GM19397 (cell line): ENCODE results near the gene FXYD7.
A peak's percentile ranks its signal among the peaks of the same experiment; 100 is the strongest.
"Not testable (repeated sequence)": the region's sequence is repeated elsewhere in the genome, so short reads cannot be mapped to it uniquely, and the experiment has no call there.

Experiments used
- ATAC-seq: cut with Tn5 transposase; IDR thresholded peaks from one replicate; pipeline ENCODE4 v1.9.1; 2021; ENCODE audit warnings: mild to moderate bottlenecking, moderate library complexity; ENCODE audit not compliant: unreplicated experiment

FXYD7 gene

DNA sequence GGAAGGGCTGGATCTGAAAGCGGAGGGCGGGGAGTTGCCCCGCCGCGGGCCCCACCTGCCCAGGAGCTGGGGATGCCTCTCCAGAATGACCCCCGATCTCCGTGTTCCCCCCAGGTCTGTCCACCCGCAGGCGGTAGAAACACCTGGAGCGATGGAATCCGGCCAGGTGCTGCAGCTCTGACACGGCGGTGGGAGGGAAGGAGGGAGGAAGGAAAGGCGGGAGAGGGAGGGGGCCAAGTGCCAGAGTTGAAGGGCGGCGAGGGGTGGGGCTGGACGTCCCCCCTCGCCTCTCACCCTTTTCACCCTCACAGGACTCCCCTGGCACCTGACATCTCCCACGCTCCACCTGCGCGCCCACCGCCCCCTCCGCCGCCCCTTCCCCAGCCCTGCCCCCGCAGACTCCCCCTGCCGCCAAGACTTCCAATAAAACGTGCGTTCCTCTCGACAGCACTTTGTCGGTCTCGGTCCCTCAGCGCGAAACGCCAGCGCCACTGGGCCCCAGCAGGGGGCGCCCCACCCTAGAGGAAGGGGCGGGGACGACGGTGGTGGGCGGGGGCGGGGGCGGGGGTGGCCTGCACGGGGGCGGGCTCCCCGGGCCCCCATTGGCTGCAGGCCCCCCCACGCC lies 337 bp upstream of the FXYD7 start:
- no peak for ATAC-seq

DNA sequence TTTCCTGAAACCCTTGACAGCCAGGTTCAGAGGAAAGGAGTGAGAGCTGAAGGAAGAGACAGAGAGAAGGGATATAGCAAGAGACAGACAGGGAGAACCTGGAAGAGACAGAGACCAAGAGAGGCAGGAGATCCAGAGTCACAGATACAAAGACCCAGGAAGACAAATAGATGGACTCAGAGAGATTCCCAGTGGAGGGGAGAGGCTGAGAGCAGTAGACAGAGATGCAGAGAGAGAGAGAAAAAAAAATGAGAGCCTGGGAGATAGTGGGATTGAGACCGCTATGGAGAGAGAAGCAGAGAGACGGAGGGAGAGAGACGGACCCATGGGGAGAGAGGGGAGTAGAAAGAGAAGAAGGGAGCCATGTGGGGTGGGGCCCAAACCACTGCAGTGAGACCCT lies 763 bp downstream of the FXYD7 start:
- ATAC-seq = no peak

DNA sequence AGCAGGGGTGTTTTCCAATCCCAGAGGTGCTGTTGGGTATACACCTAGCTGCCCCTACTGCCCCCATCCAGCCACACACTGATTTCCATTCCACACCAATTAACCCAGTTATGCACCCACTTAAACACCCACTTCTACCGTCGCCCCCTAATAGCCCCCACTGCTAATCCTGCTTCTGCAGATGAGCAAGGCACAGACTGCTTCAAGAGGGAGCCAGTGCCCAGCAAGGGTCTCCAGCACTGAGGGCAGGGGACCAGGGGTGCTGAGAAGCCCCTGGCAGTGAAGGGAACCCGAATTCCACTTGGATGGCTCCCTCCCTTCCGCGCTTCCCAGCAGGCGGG lies 1.2 kb downstream of the FXYD7 start:
- ATAC-seq = no peak

DNA sequence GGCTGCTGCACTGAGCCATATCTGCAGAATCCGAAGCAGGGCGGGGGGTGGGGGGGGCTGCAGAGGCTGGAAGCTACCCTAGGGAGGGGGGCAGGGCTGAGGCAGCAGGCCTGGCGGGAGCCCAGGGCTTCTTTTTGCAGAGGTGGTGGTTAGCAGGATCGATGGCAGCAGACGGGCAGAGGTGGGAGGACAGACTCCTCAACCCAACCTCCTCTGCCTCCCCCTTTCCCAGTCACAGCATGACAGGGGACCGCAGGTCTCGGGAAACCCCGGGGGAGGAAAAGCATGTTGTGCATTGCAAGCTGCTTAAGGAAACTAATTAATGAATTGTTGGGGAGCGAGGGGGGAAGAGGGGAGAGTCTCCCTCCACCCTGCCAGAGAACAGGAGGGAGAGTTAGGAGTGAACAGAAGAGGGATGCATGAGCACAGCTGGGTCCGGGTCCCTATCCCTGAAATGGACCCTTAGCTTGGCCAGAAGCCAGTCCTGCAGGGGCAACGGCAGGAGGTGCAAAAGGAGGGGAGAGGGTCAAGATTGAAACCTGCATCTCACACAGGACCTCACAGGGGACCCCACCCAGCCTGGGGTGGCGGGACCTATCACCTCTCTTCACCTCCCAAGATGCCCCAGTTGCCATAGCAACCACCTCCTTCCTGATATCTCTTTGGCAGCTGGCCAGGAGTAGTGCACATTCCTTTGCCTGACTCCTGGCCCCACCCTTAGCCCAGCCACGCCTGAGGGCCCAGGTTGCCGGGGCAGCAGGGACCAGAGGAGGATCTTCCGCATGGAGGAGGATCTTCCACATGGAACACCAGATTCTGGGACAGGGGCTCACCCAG lies 1.8 kb downstream of the FXYD7 start:
- no peak for ATAC-seq

DNA sequence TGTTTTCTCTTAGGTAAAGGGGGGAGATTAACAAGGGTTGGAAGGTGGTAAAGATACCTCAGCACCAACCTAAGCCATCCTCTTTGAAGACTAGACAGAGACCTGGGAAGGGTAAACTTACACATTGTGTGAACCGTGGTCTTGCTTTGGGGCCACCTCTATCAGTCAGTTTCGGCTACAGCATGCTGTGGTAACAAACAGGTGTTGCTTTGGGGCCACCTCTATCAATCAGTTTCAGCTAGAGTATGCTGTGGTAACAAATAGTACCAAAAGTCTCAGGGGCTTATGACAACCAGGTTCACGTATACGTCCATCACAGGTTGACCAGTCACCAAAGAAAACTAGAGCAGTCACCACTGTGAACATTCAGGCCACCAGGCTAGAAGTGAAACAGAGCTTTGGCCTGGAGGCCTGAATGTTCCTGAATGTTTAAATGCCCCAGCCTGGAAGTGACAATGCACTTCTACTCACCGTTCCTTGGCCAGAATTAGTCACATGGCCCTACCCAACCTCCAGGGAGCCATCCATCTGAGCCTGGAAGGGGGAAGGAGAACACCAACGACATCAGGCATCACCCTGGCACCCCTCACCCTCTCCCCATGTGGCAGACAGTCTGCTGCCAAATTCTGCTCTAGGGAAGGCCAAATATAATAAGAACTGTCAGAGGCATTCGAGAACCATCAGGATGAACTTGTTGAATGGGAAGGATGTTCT lies 3.8 kb downstream of the FXYD7 start:
- ATAC-seq = no peak

DNA sequence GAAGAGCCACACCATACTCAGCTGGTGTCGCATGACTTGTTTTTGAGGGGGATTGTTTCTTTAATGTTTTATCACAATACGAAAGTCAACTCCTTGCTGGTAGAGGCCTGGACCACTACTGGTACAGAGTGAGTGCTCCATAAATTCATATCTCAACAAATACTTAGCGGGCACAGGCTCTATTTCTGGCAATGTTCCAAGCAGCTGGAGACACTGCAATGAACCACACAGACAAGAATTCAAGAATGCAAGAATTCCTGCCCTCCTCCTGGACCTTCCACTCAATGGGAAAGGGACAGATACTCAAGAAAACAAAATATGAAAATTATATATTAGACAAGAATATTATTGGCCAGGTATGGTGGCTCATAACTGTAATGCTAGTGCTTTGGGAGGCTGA lies 6.4 kb downstream of the FXYD7 start:
- ATAC-seq = no peak

DNA sequence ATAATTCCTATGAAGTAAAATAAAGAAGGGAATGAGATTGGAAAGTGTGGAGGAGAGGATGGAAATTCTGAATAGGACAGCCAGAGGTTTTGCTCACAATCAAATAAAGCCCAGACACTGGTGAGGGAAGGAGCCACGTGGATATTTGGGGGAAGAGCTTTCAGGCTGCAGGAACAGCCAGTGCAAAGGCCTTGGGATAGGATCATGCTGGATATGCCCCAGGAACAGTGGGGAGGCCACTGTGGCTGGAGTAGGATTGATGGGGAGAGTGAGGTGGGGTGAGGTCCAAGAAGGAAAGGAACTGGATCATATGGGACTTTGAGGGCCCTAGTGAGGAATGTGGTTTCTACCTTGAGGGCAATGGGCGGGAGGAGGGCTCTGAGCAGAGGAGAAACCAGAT lies 7.4 kb downstream of the FXYD7 start:
- no peak for ATAC-seq

DNA sequence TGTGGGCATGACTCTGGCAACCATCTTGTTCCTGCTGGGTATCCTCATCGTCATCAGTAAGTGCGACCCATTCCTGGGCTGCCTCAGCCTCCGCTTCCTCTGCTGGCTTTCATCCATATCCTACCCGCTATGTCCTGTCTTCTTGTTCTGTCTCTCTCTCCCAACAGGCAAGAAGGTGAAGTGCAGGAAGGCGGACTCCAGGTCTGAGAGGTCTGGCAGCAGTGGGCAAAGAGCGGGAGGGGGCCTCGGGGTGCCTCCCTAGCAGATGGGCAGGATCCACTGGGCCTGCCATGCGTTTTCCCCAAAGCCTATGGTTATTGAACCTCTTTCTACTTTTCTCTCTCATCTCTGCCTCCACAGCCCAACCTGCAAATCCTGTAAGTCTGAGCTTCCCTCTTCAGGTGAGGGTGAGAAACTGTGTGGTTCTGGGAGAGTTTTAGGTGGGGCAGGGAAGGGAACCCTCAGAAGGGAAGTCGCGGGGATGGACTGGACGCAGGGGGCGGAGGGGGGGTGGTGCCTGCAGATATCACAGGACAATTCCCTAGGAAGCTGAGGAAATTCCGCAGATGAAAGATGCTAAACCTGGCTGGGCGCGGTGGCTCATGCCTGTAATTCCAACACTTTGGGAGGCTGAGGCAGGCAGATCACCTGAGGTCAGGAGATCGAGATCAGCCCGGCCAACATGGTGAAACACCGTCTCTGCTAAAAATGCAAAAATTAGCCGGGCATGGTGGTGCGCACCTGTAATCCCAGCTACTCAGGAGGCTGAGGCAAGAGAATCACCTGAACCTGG lies 8.4 kb downstream of the FXYD7 start:
- ATAC-seq = no peak

DNA sequence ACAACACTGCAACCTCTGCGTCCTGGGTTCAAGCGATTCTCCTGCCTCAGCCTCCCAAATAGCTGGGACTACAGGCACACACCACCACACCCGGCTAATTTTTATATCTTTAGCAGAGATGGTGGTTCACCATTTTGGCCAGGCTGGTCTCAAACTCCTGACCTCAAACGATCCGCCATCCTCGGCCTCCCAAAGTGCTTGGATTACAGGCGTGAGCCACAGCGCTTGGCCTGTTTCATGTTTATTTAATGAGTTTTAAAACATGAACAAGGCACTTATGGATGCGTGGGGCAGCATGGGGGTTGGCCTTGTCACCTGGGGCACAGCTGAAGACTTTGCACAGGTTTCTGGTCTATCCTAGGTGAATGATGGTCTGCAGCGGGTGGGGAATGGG lies 10.1 kb downstream of the FXYD7 start:
- not testable (repeated sequence) for ATAC-seq

DNA sequence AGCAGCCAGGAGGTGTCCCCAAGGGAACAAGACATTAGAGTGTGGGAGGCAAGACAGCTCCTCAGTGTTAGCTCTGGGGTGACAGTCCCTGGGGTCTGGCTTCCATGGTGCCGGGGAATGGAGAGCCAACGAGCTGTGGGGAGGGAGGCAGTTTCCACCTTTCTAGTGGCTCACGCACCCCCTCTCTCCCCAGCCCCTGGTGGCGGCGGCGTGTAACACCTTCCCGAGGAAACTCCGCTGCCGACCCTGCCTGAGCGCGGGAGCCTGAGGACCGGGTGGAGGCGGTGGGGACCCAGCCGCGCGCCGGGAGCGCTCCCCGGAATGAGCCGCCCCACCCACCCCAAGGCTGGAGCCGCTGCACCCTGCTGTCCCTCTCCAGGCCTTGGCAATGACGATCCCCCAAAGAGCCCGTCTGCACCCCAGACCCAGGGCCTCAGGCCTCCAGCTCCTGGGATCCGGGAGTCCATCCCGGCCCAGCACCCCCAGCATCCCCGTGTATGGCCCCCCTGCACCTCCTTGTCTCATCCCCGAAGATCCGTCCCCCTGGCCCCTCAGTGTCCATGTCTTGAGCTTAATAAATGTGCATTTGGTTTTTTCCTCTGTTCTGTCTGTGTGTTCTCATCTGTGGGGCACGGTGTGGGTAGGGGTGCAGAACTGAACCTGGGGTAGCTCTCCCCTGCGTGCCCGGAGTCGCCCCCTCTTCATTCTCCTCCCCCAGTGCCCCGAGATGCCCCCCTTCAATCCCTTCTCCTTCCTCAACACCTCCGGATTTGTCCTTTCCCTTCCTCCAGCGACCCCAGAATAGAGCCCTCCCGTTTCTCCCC lies 10.9 kb downstream of the FXYD7 start:
- no peak for ATAC-seq

DNA sequence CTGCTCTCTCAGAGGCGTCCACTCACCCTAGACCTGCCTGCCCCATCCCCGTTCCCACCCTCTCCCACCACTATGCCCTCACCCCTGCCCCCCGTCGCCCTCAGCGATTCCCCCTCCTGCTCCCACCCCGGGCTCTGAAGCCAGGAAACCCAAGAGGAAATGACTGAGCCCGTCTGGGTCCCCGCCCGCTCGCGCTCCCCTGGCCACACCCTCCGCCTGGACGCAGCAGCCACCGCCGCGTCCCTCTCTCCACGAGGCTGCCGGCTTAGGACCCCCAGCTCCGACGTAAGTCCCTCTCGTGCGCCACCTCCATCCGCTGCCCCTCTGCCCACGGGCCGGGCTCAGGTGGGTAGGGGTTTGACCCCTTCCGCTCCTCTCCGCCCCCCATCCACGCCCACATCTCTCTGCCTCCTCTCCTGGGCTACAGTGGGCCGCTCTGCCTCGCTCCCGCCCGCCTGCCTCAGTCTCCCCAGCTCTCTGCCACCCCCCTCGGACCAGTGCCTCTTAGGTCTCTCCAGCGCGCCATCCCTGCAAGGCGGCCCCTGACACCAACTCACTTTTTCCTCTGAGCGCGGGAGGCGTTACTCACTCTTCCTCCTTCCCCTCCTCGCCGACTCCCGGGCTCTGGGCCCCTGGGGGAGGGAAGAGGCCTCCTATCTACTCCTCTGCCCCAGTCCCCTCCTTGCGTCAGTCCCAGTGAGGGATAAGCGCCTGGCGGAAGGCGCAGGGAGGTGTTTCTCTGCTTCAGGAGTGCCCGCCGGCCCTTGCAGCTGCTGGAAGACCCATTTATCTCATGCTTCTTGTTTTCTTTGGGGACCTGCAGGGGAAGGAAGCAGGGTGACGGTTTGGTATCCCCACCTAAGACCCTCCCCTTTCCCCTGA lies 11.7 kb downstream of the FXYD7 start, which contains the start of gene FXYD5:
Gene FXYD5, plus strand, starts transcription at position 211 of the 882 bp plus-strand sequence. CDS start 816 bp downstream, outside the sequence.
- ATAC-seq = peak; percentile 37

DNA sequence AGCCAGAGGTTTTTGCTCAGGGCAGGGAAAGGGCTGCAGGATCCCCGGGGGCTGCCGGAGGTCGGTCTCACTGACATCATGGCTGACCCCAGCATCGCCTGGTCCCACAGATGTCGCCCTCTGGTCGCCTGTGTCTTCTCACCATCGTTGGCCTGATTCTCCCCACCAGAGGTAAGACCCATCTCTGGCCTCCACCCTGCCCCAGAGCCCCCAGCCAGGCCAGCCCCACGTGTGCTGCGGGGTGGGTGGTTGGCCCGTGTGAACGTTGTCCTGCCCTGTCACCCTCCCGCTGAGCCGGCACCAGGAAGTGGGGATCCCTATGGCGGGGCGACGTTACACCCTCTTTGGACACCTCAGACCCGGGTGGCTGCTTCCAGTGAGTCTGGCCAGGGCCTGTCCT lies 12.4 kb downstream of the FXYD7 start:
- ATAC-seq = peak; percentile 39

DNA sequence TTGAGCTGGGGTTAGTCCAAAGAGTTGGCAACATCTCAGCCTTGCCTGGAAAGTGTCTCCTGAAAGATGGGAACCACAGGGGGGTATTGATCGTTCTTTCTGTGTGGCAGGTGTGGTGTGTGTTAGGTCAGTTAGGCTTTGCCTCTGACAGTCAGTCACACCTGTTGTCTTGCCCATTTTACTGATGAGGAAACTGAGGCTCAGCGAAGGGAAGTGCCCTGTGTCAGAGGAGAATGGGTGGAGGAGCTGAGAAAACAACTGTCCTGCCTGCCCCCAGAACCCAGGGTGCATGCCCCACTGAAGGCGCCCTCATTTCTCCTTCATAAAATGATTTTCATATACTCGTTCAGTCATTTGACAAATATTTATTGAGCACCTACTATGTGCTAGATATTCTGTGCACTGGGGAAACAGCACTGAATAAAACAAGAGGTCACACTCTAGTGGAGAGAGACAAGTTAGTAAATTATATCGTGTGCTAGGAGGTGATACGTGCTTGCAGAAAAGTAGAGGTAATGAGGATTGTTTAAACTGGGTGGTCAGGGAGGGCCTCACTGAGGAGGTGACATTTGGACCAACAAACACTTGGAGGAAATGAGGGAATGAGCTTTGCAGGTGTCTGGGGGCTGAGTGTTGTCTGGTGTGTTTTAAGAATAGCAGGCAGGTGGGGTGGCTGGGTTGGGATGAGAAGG lies 13.1 kb downstream of the FXYD7 start:
- ATAC-seq = no peak

DNA sequence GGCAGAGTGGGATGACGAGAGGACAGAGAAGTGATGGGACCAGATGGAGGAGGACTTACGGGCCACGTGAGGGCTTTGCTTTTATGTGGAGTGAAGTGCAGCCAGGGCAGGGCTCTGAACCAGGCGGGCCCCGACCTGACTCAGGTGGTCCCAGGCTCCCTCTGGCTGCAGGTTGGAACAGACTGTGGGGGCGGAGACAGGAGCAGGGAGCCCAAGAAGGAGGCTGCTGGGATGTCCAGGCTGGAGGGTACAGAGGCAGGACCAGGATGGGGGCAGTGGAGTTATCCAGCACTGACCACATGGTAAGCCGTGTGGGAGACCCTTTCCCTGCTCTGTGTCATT lies 13.6 kb downstream of the FXYD7 start:
- ATAC-seq = no peak

DNA sequence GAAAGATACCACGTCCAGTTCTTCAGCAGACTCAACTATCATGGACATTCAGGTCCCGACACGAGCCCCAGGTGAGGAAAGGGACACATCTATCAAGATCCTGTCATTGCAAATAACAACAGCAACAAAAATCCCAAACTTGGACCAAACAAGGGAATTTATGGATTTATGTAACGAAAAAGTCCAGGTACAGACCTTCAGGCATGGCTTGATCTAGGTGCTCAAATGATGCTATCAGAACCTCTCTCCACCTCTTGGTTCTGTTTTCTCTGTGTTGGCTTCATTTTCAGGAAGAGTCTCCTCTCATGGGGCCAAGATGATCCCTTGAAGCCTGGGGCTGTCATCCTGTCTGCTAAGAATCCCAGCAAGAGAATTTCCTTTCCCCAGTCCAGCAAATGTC lies 14.4 kb downstream of the FXYD7 start:
- ATAC-seq = no peak

DNA sequence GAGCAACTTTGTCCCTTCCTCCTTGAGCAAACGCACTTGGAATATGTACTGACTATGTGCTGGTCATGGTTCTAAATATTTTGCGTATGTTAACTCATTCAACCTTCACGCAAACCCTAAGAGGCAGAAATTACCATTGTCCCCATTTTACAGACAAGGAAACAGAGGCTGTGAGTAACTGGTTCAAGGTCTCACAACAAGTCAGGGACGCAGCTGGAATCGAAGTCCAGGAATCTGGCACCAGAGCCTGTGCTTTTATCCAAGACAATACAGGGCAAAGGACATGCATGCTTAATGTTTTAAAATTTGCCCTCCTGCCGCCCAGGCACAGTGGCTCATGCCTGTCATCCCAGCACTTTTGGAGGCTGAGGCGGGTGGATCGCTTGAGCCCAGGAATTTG lies 16.6 kb downstream of the FXYD7 start:
- ATAC-seq = no peak

DNA sequence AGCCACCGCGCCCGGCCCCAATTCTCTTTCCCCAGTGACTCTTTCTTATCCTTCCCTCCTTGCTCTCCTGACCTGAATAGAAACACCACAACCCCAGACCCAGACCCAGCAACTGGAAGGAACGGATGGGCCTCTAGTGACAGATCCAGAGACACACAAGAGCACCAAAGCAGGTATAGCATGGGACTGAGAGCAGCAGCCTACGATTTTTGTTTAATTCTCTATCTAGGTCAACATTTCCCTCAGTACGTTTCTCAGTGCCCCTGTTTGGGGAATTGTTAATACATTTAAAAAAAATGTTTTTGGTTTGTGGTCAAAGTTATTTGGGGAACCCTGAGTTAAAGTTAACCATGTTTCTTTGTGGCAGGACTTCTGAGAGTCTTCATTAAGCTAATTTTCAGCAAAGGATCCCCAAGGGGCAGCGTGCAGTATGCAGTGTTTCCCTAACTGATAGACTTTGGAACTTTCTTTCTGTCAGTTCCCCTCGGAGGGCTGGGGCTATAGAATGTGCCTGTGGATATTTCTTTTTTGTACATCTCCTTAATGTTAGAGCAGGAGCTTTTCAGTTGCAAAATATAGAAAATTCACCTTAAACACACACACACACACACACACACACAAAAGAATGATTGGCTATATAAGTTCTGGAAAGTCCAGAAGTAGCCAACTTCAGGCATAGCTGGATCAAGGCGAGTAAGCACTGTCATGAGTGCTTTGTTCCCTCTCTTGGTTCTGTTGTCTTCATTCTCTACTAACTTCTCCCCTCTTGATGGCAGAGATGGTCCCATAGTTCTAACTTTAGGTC lies 17.8 kb downstream of the FXYD7 start:
- ATAC-seq = no peak

DNA sequence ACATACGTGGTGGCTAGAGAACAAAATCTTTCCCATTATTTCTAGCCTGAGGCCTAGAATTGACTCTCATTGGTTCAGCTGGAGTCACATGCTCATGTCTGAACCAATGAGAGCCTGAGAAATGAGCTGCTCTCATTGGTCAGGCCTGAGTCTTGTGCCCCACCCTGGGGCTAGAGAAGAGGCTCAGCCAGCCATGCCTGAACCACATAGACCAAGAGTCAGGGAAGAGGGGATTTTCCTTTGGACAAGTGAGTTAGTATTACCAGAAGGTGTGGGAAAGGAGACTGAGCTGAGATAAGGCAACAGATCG lies 18.3 kb downstream of the FXYD7 start:
- ATAC-seq = no peak
